HepG2 (cell line): ENCODE measurements around the gene AIF1. TPM values are rescaled to one million over a fixed set of nuclear protein-coding genes. Genes with fewer than 3 reads are reported as not detected.

Source experiments
- ARNT ChIP-seq: fragments of 450-650 bp; IDR thresholded peaks from 2 replicates; pipeline ENCODE4 v1.6.1; 2017
- CBX1 ChIP-seq: IDR thresholded peaks from one replicate; pipeline ENCODE4 v1.6.1; 2016; ENCODE audit warnings: antibody characterized with exemption, low read depth
- DMAP1 ChIP-seq: IDR thresholded peaks from 2 replicates; pipeline ENCODE4 v1.6.1; 2016
- DR1 ChIP-seq: sonication (generic); formaldehyde crosslinking; IDR thresholded peaks from 2 replicates; pipeline ENCODE4 v1.8.0; 2021; ENCODE audit warnings: mild to moderate bottlenecking, missing genetic modification reagents, inconsistent platforms
- GFI1 ChIP-seq: sonication (generic); formaldehyde crosslinking; IDR thresholded peaks from 2 replicates; pipeline ENCODE4 v1.5.0; 2020; ENCODE audit warnings: missing genetic modification reagents, mild to moderate bottlenecking, borderline replicate concordance
- HNF4A ChIP-seq: sonication (generic); formaldehyde crosslinking; IDR thresholded peaks from 2 replicates; pipeline ENCODE4 v1.4.0; 2020; ENCODE audit warnings: missing genetic modification reagents
- HNRNPLL ChIP-seq: fragments of 200-400 bp; formaldehyde crosslinking; IDR thresholded peaks from 2 replicates; pipeline ENCODE4 v1.6.1; 2017; ENCODE audit warnings: mild to moderate bottlenecking, low read depth, low read length; ENCODE audit not compliant: poor library complexity, severe bottlenecking
- KMT2B ChIP-seq: IDR thresholded peaks from 2 replicates; pipeline ENCODE4 v1.6.1; 2016; ENCODE audit warnings: missing genetic modification reagents, missing compliant biosample characterization
- MAF1 ChIP-seq: sonication (generic); formaldehyde crosslinking; IDR thresholded peaks from 2 replicates; pipeline ENCODE4 v1.5.0; 2020; ENCODE audit warnings: missing genetic modification reagents, borderline replicate concordance
- MAZ ChIP-seq, 2 experiments: sonication (generic) in 1 of 2; formaldehyde crosslinking in 1 of 2; IDR thresholded peaks; 2 replicates each; pipeline versions ENCODE4 v1.5.0 to v1.6.1; 2012 to 2020; ENCODE audit warnings: low read depth in 2 of 2, mild to moderate bottlenecking in 2 of 2, borderline replicate concordance in 1 of 2, improper control_type of control experiment in 1 of 2, low read length in 1 of 2, missing genetic modification reagents in 1 of 2, moderate library complexity in 1 of 2
- MIER2 ChIP-seq: IDR thresholded peaks from 2 replicates; pipeline ENCODE4 v1.6.1; 2016; ENCODE audit warnings: missing biosample characterization, missing genetic modification reagents
- NFE2 ChIP-seq: sonication (generic); formaldehyde crosslinking; IDR thresholded peaks from 2 replicates; pipeline ENCODE4 v1.4.0; 2020; ENCODE audit warnings: missing genetic modification reagents
- NFKBIZ ChIP-seq: IDR thresholded peaks from 2 replicates; pipeline ENCODE4 v1.6.1; 2018; ENCODE audit warnings: missing genetic modification reagents, missing compliant biosample characterization
- RAD21 ChIP-seq: fragments of 450-650 bp; formaldehyde crosslinking; IDR thresholded peaks from 2 replicates; pipeline ENCODE4 v1.5.0; 2020; ENCODE audit warnings: mild to moderate bottlenecking
- ZFX ChIP-seq: sonication (generic); formaldehyde crosslinking; IDR thresholded peaks from 2 replicates; pipeline ENCODE4 v1.4.0; 2020; ENCODE audit warnings: mild to moderate bottlenecking, low read depth, missing genetic modification reagents, moderate library complexity
- ZNF101 ChIP-seq: sonication (generic); formaldehyde crosslinking; IDR thresholded peaks from 2 replicates; pipeline ENCODE4 v1.4.0; 2020; ENCODE audit warnings: mild to moderate bottlenecking, low read depth, missing genetic modification reagents, borderline replicate concordance
- ZNF207 ChIP-seq: fragments of 450-650 bp; IDR thresholded peaks from 2 replicates; pipeline ENCODE4 v1.6.1; 2016; ENCODE audit warnings: antibody characterized with exemption, borderline replicate concordance
- ZNF354B ChIP-seq: sonication (generic); formaldehyde crosslinking; IDR thresholded peaks from 2 replicates; pipeline ENCODE4 v1.8.0; 2022; ENCODE audit warnings: mild to moderate bottlenecking, missing genetic modification reagents
- polyA plus RNA-seq, 8 experiments: library from polyadenylated mRNA; depleted of rRNA in 3 of 8; stranded (reverse) in 7 of 8; unstranded in 1 of 8; fragments of >200 nt; fragmentation: Illumina TruSeq in 4 of 8; extraction: Trizol in 4 of 8; gene quantifications; 2 replicates each; pipeline versions ENCODE4 v1.2.1 to v1.2.3, GENCODE V29; 2011 to 2016; ENCODE audit warnings: low read depth in 4 of 8, missing spikeins in 1 of 8, mixed read lengths in 1 of 8; ENCODE audit not compliant: insufficient read depth in 1 of 8
- total RNA-seq, 5 experiments: library from RNA; depleted of rRNA; stranded (reverse); fragments of >200 nt; fragmentation: Illumina TruSeq; extraction: Trizol; gene quantifications; 2 replicates each; pipeline ENCODE4 v1.2.3, GENCODE V29; 2016; ENCODE audit warnings: low read depth in 1 of 5
- TF ChIP-seq, protein P1 (sequence below): sonication (generic); formaldehyde crosslinking; IDR thresholded peaks from 2 replicates; pipeline ENCODE4 v1.4.0; 2020; ENCODE audit warnings: missing genetic modification reagents
- TF ChIP-seq, protein P2 (sequence below): sonication (generic); formaldehyde crosslinking; IDR thresholded peaks from 2 replicates; pipeline ENCODE4 v1.8.0; 2022; ENCODE audit warnings: mild to moderate bottlenecking, missing genetic modification reagents
- TF ChIP-seq, protein P3 (sequence below): sonication (generic); formaldehyde crosslinking; IDR thresholded peaks from 2 replicates; pipeline ENCODE4 v1.4.0; 2020; ENCODE audit warnings: missing genetic modification reagents
- TF ChIP-seq, protein P4 (sequence below): IDR thresholded peaks from 2 replicates; pipeline ENCODE4 v1.6.1; 2016; ENCODE audit warnings: low read depth

The AIF1 gene
- total and polyA plus RNA-seq, 2 of the 13 experiments (the other 11 are each of a cell fraction or from before 2014, with no cell fraction given): 1.5 TPM; not detected in 1

DNA sequence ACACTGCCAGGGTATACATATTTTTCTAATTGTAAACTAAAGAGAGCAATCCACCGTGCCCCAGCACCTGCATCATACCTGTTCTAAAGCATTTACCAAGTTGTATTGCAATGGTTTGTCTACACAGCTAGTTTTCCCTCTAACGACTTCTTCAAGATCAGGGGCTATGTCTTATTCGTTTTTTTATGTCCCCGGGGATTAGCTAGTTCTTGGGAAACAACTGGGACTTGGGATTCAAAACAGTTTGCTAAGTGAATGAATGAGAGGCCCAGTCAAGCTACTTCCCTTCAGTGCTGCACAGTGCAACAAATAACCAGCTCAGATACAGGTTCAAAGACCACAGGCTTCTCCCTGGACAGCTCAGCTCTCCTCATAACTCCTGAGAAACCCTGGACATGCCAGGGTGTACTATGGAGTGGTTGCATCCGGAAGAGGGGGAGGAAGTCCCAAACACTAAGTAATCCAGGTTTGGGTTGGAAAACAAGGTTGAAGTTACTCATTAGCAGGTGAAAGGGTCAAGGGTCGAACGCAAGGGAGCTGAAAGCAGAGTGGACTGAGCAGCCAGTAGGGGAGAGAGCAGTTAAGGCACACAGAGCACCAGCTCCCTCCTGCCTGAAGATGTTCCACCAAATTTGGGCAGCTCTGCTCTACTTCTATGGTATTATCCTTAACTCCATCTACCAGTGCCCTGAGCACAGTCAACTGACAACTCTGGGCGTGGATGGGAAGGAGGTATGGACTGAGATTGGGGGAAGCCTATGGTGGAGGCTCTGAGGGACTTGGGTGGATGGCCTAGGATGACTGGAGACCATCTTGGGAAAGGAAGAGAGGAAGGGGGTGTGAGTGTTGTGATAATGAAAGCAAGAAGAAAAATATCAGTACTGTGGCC lies 40.6 kb downstream of the AIF1 start, which contains the start of gene APOM (continued):
- TF ChIP-seq ZNF207 (no peak), ZNF101 (no peak), RAD21 (peak; percentile 48; the same call in 1 of the 2 replicates), HNF4A (CRISPR knock-in tag) (peak; percentile 99), HNRNPLL (no peak), ZFX (CRISPR knock-in tag) (peak; percentile 79), NFE2 (no peak), KMT2B (CRISPR knock-in tag) (peak; percentile 60; the same call in 1 of the 2 replicates), ZNF354B (peak; percentile 97; the same call in 1 of the 2 replicates), ARNT (no peak), GFI1 (CRISPR knock-in tag) (peak; percentile 79), CBX1 (peak; percentile 76), MIER2 (CRISPR knock-in tag) (peak; percentile 87), NFKBIZ (CRISPR knock-in tag) (peak; percentile 87; the same call in 1 of the 2 replicates), DR1 (CRISPR knock-in tag) (peak; percentile 84; the same call in 1 of the 2 replicates), MAZ (IDR thresholded peaks at IDR 0.05; ENCODE audit: borderline replicate concordance, low read depth, low read length) (no peak), MAZ (CRISPR knock-in tag; IDR thresholded peaks at IDR 0.05; ENCODE audit: low read depth) (peak; percentile 87), DMAP1 (CRISPR knock-in tag) (peak; percentile 79), MAF1 (CRISPR knock-in tag) (0 out of 2 replicates have a peak, but pooled peaks have one; percentile 30)
- TF ChIP-seq, protein P1, sequence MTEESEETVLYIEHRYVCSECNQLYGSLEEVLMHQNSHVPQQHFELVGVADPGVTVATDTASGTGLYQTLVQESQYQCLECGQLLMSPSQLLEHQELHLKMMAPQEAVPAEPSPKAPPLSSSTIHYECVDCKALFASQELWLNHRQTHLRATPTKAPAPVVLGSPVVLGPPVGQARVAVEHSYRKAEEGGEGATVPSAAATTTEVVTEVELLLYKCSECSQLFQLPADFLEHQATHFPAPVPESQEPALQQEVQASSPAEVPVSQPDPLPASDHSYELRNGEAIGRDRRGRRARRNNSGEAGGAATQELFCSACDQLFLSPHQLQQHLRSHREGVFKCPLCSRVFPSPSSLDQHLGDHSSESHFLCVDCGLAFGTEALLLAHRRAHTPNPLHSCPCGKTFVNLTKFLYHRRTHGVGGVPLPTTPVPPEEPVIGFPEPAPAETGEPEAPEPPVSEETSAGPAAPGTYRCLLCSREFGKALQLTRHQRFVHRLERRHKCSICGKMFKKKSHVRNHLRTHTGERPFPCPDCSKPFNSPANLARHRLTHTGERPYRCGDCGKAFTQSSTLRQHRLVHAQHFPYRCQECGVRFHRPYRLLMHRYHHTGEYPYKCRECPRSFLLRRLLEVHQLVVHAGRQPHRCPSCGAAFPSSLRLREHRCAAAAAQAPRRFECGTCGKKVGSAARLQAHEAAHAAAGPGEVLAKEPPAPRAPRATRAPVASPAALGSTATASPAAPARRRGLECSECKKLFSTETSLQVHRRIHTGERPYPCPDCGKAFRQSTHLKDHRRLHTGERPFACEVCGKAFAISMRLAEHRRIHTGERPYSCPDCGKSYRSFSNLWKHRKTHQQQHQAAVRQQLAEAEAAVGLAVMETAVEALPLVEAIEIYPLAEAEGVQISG: peak; percentile 85
- TF ChIP-seq, protein P2, sequence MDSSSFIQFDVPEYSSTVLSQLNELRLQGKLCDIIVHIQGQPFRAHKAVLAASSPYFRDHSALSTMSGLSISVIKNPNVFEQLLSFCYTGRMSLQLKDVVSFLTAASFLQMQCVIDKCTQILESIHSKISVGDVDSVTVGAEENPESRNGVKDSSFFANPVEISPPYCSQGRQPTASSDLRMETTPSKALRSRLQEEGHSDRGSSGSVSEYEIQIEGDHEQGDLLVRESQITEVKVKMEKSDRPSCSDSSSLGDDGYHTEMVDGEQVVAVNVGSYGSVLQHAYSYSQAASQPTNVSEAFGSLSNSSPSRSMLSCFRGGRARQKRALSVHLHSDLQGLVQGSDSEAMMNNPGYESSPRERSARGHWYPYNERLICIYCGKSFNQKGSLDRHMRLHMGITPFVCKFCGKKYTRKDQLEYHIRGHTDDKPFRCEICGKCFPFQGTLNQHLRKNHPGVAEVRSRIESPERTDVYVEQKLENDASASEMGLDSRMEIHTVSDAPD: peak; percentile 95
- TF ChIP-seq, protein P3, sequence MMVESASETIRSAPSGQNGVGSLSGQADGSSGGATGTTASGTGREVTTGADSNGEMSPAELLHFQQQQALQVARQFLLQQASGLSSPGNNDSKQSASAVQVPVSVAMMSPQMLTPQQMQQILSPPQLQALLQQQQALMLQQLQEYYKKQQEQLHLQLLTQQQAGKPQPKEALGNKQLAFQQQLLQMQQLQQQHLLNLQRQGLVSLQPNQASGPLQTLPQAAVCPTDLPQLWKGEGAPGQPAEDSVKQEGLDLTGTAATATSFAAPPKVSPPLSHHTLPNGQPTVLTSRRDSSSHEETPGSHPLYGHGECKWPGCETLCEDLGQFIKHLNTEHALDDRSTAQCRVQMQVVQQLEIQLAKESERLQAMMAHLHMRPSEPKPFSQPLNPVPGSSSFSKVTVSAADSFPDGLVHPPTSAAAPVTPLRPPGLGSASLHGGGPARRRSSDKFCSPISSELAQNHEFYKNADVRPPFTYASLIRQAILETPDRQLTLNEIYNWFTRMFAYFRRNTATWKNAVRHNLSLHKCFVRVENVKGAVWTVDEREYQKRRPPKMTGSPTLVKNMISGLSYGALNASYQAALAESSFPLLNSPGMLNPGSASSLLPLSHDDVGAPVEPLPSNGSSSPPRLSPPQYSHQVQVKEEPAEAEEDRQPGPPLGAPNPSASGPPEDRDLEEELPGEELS (CRISPR knock-in tag): peak; percentile 98
- TF ChIP-seq, protein P4, sequence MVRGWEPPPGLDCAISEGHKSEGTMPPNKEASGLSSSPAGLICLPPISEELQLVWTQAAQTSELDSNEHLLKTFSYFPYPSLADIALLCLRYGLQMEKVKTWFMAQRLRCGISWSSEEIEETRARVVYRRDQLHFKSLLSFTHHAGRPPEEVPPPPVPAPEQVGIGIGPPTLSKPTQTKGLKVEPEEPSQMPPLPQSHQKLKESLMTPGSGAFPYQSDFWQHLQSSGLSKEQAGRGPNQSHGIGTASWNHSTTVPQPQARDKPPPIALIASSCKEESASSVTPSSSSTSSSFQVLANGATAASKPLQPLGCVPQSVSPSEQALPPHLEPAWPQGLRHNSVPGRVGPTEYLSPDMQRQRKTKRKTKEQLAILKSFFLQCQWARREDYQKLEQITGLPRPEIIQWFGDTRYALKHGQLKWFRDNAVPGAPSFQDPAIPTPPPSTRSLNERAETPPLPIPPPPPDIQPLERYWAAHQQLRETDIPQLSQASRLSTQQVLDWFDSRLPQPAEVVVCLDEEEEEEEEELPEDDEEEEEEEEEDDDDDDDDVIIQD (CRISPR knock-in tag): peak; percentile 90
